Measurements from ENCODE around the gene CACNA2D3.
A peak's percentile ranks its signal among the peaks of the same experiment; 100 is the strongest.
"Not testable (repeated sequence)": the region's sequence is repeated elsewhere in the genome, so short reads cannot be mapped to it uniquely, and the experiment has no call there.

CACNA2D3 gene

GRCh38 chr3:54949491-54950044 is 827.2 kb downstream of the CACNA2D3 start:
- DNase-seq = no peak

GRCh38 chr3:54950391-54951003 is 828.1 kb downstream of the CACNA2D3 start:
- DNase-seq = no peak

- DNase-seq = peak; percentile 14
These were observed 829.1 kb downstream of the CACNA2D3 start for GRCh38 chr3:54951405-54951804.

- no peak for DNase-seq
These were observed 831.7 kb downstream of the CACNA2D3 start for GRCh38 chr3:54954022-54954421.

GRCh38 chr3:54954521-54954920 is 832.2 kb downstream of the CACNA2D3 start:
- no peak for DNase-seq

- DNase-seq = no peak
These were observed 833.1 kb downstream of the CACNA2D3 start for GRCh38 chr3:54955496-54955895.

GRCh38 chr3:54955941-54956340 is 833.6 kb downstream of the CACNA2D3 start:
- no peak for DNase-seq

- peak; percentile 9 for DNase-seq
These were observed 835.4 kb downstream of the CACNA2D3 start for GRCh38 chr3:54957711-54958110.

GRCh38 chr3:54960082-54960481 is 837.7 kb downstream of the CACNA2D3 start:
- no peak for DNase-seq

GRCh38 chr3:54960701-54961100 is 838.3 kb downstream of the CACNA2D3 start:
- no peak for DNase-seq

- no peak for DNase-seq
These were observed 839.8 kb downstream of the CACNA2D3 start for GRCh38 chr3:54962200-54962599.

- no peak for DNase-seq
These were observed 841.3 kb downstream of the CACNA2D3 start for GRCh38 chr3:54963641-54964040.

GRCh38 chr3:54964081-54964480 is 841.7 kb downstream of the CACNA2D3 start:
- no peak for DNase-seq

- no peak for DNase-seq
These were observed 843.4 kb downstream of the CACNA2D3 start for GRCh38 chr3:54965746-54966145.

- DNase-seq = peak; percentile 40
These were observed 844.6 kb downstream of the CACNA2D3 start for GRCh38 chr3:54966979-54967378.

- DNase-seq = no peak
These were observed 845.4 kb downstream of the CACNA2D3 start for GRCh38 chr3:54967731-54968161.

- DNase-seq = peak; percentile 78
These were observed 846.3 kb downstream of the CACNA2D3 start for GRCh38 chr3:54968546-54969172.

GRCh38 chr3:54969652-54970051 is 847.3 kb downstream of the CACNA2D3 start:
- peak; percentile 78 for DNase-seq

GRCh38 chr3:54970895-54971294 is 848.5 kb downstream of the CACNA2D3 start:
- no peak for DNase-seq

GRCh38 chr3:54977439-54977838 is 855.1 kb downstream of the CACNA2D3 start:
- DNase-seq = no peak

GRCh38 chr3:54977946-54978345 is 855.6 kb downstream of the CACNA2D3 start:
- not testable (repeated sequence) for DNase-seq

GRCh38 chr3:54982807-54983206 is 860.5 kb downstream of the CACNA2D3 start:
- DNase-seq = no peak

- no peak for DNase-seq
These were observed 861.1 kb downstream of the CACNA2D3 start for GRCh38 chr3:54983266-54984099.

GRCh38 chr3:54985856-54986255 is 863.5 kb downstream of the CACNA2D3 start:
- DNase-seq = no peak

All from NCI-H146 (cell line).